ENCODE data around the gene WDR27. TPM values are rescaled to one million over a fixed set of nuclear protein-coding genes. Genes with fewer than 3 reads are reported as not detected.
A peak's percentile ranks its signal among the peaks of the same experiment; 100 is the strongest.

WDR27 gene
- total and polyA plus RNA-seq, 12 donors: 3.2 to 12.0 (median 6.6) TPM

DNA sequence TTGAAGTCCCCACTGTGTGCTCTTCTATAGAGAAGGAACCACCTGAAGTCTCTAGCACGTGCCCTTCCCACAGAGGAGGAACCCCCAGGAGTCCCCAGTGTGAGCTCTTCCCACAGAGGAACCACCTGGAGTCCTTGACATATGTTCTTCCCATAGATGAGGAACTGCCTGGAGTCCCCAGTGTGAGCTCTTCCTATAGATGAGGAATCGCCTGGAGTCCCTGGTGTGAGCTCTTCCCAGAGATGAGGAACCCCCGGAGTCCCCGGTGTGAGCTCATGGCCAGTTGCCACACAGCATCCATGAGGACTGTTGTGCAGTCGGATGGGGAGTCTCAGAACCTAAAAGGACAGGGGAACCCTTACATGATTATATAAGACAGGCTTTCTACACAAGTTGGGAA, 290.1 kb downstream of the WDR27 start:
- peaks cover 0 to 5% (median 0%) of the 10 kb centered on the region in 7 donors for H3K27me3 ChIP-seq
- intact Hi-C loops (cut with DNase I): no loop called here
- no peak for TF ChIP-seq CTCF (IDR thresholded peaks at IDR 0.05)
- H3K4me1 ChIP-seq: peaks cover 0 to 3% (median 0%) of the 10 kb centered on the region in 9 donors
- DNase-seq (no peak), ATAC-seq (no peak)
- peaks cover 0 to 39% (median 15%) of the 10 kb centered on the region in 11 donors for H3K9me3 ChIP-seq
- WGBS, 2 donors: 75 to 83% methylated on average over 5 of the region's 5 CpGs
- H3K36me3 ChIP-seq: no peaks in the 10 kb centered on the region
- H3K4me3 ChIP-seq: no peak overlapping the region
- H3K27ac ChIP-seq: no peak overlapping the region

DNA sequence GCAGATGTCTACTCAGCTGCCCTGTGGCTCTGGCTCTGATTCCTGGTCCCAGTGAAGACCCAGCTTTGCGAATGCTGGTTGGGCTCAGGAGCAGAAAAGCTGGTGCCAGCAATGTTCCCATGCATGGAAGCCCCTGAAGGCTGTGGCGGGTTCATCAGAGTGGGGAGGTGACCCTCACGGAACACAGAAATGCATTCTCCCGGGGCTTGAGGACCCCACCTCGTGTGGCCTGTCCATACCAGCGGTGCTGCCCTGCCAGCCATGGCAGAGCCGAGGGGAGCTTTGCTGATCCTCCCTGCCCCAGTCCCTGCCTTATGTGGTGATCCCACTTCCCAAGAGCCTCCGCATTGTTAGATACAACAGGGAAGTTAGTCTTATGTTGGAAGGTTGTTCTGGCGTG, 290.5 kb downstream of the WDR27 start:
- Histone ChIP-seq H3K36me3 (no peaks in the 10 kb centered on the region), H3K27ac (no peak overlapping the region), H3K9me3 (peaks cover 0 to 39% (median 15%) of the 10 kb centered on the region in 11 donors), H3K4me1 (peaks cover 0 to 3% (median 0%) of the 10 kb centered on the region in 9 donors), H3K4me3 (no peak overlapping the region), H3K27me3 (peaks cover 0 to 5% (median 0%) of the 10 kb centered on the region in 7 donors)
- no peak for TF ChIP-seq CTCF (IDR thresholded peaks at IDR 0.05)
- no peak for DNase-seq
- no peak for ATAC-seq
- intact Hi-C loops (cut with DNase I): no loop called here
- 85 to 88% methylated on average over 9 of the region's 9 CpGs for WGBS, 2 donors

DNA sequence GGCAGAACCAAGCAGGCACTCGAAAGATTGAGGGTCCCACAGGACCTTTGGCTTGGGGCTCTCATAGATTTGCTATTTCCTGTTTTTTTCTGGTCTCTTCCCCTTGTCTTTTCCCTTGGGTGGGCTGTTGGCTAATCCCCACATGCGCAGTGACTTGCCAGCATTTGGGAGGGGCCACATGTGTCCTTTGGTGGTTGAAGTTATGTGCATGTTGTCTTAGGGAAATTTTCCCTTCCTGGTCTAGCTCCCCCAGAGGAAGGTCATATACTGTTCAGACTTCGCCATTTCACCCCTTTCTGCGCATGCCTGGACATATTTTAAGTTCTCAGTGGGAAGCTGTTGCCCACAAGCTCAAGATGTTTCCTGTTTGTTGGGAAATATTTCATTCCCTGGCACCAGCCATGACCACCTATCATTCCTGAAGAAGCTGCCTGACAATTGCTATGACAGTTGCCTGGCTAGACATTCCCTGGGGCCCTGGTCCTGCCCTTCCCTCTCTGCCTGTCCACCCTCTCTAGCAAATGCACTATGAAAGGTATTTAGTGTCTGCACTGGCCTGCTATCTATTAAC, 292.0 kb downstream of the WDR27 start:
- DNase-seq (no peak), ATAC-seq (peak in 1 of 8 donors; percentile 20)
- peaks cover 0 to 28% (median 10%) of the 10 kb centered on the region in 11 donors for H3K9me3 ChIP-seq
- peaks cover 0 to 5% (median 0%) of the 10 kb centered on the region in 7 donors for H3K27me3 ChIP-seq
- no peak for TF ChIP-seq CTCF (IDR thresholded peaks at IDR 0.05)
- intact Hi-C loops (cut with DNase I): no loop called here
- H3K27ac ChIP-seq: no peak overlapping the region
- H3K4me3 ChIP-seq: no peak overlapping the region
- H3K4me1 ChIP-seq: peaks cover 0 to 3% (median 0%) of the 10 kb centered on the region in 9 donors
- H3K36me3 ChIP-seq: no peaks in the 10 kb centered on the region
- 63 to 76% methylated on average over 4 of the region's 4 CpGs for WGBS, 2 donors

GRCh38 chr6:169407325-169407724, 294.5 kb downstream of the WDR27 start:
- peak in 1 of 8 donors; percentile 55 for ATAC-seq
- no peak for DNase-seq
- intact Hi-C loops (cut with DNase I): no loop called here
- peaks cover 0 to 3% (median 0%) of the 10 kb centered on the region in 9 donors for H3K4me1 ChIP-seq
- H3K9me3 ChIP-seq: peaks cover 0 to 11% (median 0%) of the 10 kb centered on the region in 11 donors
- H3K36me3 ChIP-seq: no peaks in the 10 kb centered on the region
- WGBS, 2 donors: 53 to 55% methylated on average over 5 of the region's 5 CpGs
- no peak for TF ChIP-seq CTCF (IDR thresholded peaks at IDR 0.05)
- no peak overlapping the region for H3K4me3 ChIP-seq
- peak overlapping the region in 1 of 10 donors; percentile 18 for H3K27ac ChIP-seq
- peaks cover 0 to 5% (median 0%) of the 10 kb centered on the region in 7 donors for H3K27me3 ChIP-seq

Other genes starting within 250 kb of the WDR27 start
- 10 to 100 TPM; 12.4 to 18.9 (median 14.1) TPM for gene C6orf120, start 97 bp upstream of the WDR27 start, total RNA-seq
- 10 to 100 TPM in 1 of 2 donors, 1 to 10 TPM in 1; 2.4 to 10.9 TPM for gene C6orf120, start 97 bp upstream of the WDR27 start, polyA plus RNA-seq
- gene PHF10, start 22.5 kb upstream of the WDR27 start, total RNA-seq: 10 to 100 TPM; 42.2 to 63.5 (median 54.9) TPM
- gene PHF10, start 22.5 kb upstream of the WDR27 start, polyA plus RNA-seq: 10 to 100 TPM; 29.9 to 45.2 TPM
- 1 to 10 TPM in 1 of 10 donors, under 1 TPM in 9; 0.19 to 1.1 (median 0.61) TPM for gene DYNLT2, start 49.5 kb upstream of the WDR27 start, total RNA-seq
- gene DYNLT2, start 49.5 kb upstream of the WDR27 start, polyA plus RNA-seq: 1 to 10 TPM in 1 of 2 donors, under 1 TPM in 1; 0.74 to 3.4 TPM
- gene ERMARD, start 49.6 kb upstream of the WDR27 start, total RNA-seq: 10 to 100 TPM in 4 of 10 donors, 1 to 10 TPM in 6; 7.5 to 14.9 (median 9.6) TPM
- 10 to 100 TPM; 12.6 to 38.5 TPM for gene ERMARD, start 49.6 kb upstream of the WDR27 start, polyA plus RNA-seq

Measured in heart right ventricle (tissue), 16 donors.